ENCODE data around the gene FAM229B. TPM values are rescaled to one million over a fixed set of nuclear protein-coding genes. Genes with fewer than 3 reads are reported as not detected.

FAM229B gene
- total RNA-seq, 3 donors from 2014 or later, result 0.93 to 13.6 (median 2.9) TPM

GRCh38 chr6:112145080-112145573, 57.7 kb downstream of the FAM229B start:
- TF ChIP-seq CTCF (IDR thresholded peaks at IDR 0.05), result no peak
- Histone ChIP-seq H3K4me3 (no peak overlapping the region), H3K36me3 (ENCODE audit: low read depth) (no peaks in the 10 kb centered on the region), H3K9me3 (no peaks in the 10 kb centered on the region), H3K4me1 (ENCODE audit: low read depth) (no peaks in the 10 kb centered on the region)
- intact Hi-C loops (cut with DNase I, micrococcal nuclease), result no loop called here
- ATAC-seq, result peak; percentile 12
- DNase-seq, result no peak

GRCh38 chr6:112148103-112148502, 60.7 kb downstream of the FAM229B start:
- no peaks in the 10 kb centered on the region for H3K36me3 ChIP-seq (ENCODE audit: low read depth)
- no peak for TF ChIP-seq CTCF (IDR thresholded peaks at IDR 0.05)
- no peak for ATAC-seq

GRCh38 chr6:112149236-112149635, 61.8 kb downstream of the FAM229B start:
- TF ChIP-seq CTCF (IDR thresholded peaks at IDR 0.05), result no peak
- H3K4me1 ChIP-seq (ENCODE audit: low read depth), result no peaks in the 10 kb centered on the region
- intact Hi-C loops (cut with DNase I, micrococcal nuclease), result no loop called here

More at GRCh38 chr6:112148103-112148502, 60.7 kb downstream of the FAM229B start:
- H3K4me1 ChIP-seq (ENCODE audit: low read depth), result no peaks in the 10 kb centered on the region
- DNase-seq, result no peak
- H3K4me3 ChIP-seq, result no peak overlapping the region
- no peaks in the 10 kb centered on the region for H3K9me3 ChIP-seq
- intact Hi-C loops (cut with DNase I, micrococcal nuclease), result no loop called here

GRCh38 chr6:112149719-112150263, 62.4 kb downstream of the FAM229B start:
- Histone ChIP-seq H3K4me1 (ENCODE audit: low read depth) (no peaks in the 10 kb centered on the region), H3K9me3 (no peaks in the 10 kb centered on the region), H3K4me3 (no peak overlapping the region), H3K36me3 (ENCODE audit: low read depth) (no peaks in the 10 kb centered on the region)
- TF ChIP-seq CTCF (IDR thresholded peaks at IDR 0.05), result no peak
- ATAC-seq (peak; percentile 69), DNase-seq (no peak)
- intact Hi-C loops (cut with DNase I, micrococcal nuclease), result no loop called here

More at GRCh38 chr6:112149236-112149635, 61.8 kb downstream of the FAM229B start:
- Histone ChIP-seq H3K4me3 (no peak overlapping the region), H3K9me3 (no peaks in the 10 kb centered on the region), H3K36me3 (ENCODE audit: low read depth) (no peaks in the 10 kb centered on the region)
- no peak for ATAC-seq
- DNase-seq, result no peak

- Histone ChIP-seq H3K4me3 (no peak overlapping the region), H3K36me3 (ENCODE audit: low read depth) (no peaks in the 10 kb centered on the region), H3K4me1 (ENCODE audit: low read depth) (no peaks in the 10 kb centered on the region), H3K9me3 (no peaks in the 10 kb centered on the region)
- no peak for DNase-seq
- peak; percentile 29 for ATAC-seq
- no peak for TF ChIP-seq CTCF (IDR thresholded peaks at IDR 0.05)
- intact Hi-C loops (cut with DNase I, micrococcal nuclease), result no loop called here
Observed at GRCh38 chr6:112150363-112150762, 63.0 kb downstream of the FAM229B start.

Other genes starting within 250 kb of the FAM229B start
- 10 to 100 TPM; 15.0 to 63.0 (median 24.8) TPM for gene FYN, start 214.1 kb upstream of the FAM229B start, total RNA-seq
- gene CCN6, start 33.5 kb upstream of the FAM229B start, total RNA-seq, result not detected
- 10 to 100 TPM in 2 of 3 donors, 1 to 10 TPM in 1; 8.8 to 22.8 (median 13.2) TPM for gene TUBE1, start 109 bp upstream of the FAM229B start, total RNA-seq
- gene LAMA4, start 167.0 kb downstream of the FAM229B start, total RNA-seq, result 100 to 1,000 TPM in 1 of 3 donors, 10 to 100 TPM in 2; 15.9 to 101 (median 37.0) TPM

Data from mucosa of descending colon (tissue), 3 donors.